GM19043 (cell line): ENCODE measurements around the gene EDC3.
A peak's percentile ranks its signal among the peaks of the same experiment; 100 is the strongest.
"Not testable (repeated sequence)": the region's sequence is repeated elsewhere in the genome, so short reads cannot be mapped to it uniquely, and the experiment has no call there.

Experiments
- ATAC-seq: cut with Tn5 transposase; IDR thresholded peaks from one replicate; pipeline ENCODE4 v1.9.1; 2021; ENCODE audit warnings: low read depth; ENCODE audit not compliant: unreplicated experiment

Gene EDC3

DNA sequence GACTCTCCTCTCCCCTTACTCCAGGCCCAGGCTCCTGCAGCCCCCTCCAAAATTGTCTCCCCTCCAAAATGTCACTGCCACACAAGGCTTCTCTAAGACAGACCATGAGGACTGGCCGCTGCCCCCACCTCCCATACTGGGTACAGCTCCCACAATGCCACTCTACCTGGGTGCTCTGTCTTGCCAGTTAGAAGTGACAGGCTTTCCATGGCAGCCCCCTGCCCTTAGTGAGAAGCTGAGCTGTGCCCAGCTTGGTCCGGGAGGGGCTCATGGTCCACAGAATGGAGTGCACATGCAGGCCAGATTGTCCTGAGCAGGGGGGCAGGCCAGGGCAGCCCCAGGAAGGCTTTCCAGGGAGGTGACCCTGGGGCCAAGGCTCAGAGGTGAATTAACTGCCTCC, 83.1 kb downstream of the EDC3 start:
- no peak for ATAC-seq

DNA sequence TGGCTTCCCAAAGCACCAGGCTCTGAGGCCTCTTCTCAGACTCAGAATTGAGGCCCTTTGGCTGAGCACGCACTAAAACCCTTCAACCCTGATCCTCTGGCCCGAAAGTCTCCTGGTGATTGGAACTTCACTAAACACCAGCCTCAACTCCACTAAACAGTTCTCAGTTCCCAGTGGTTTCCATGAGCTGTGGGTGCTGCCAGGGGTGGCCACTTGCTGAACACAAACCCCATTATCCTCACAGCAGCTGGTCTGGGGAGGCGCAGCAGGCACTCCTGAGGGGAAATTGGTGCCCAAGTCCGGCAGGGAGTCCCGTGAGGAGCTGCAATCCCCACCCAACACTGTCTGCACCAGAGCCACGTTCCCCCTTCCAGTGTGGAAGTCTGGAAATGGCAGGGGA, 84.0 kb downstream of the EDC3 start:
- ATAC-seq, result no peak

DNA sequence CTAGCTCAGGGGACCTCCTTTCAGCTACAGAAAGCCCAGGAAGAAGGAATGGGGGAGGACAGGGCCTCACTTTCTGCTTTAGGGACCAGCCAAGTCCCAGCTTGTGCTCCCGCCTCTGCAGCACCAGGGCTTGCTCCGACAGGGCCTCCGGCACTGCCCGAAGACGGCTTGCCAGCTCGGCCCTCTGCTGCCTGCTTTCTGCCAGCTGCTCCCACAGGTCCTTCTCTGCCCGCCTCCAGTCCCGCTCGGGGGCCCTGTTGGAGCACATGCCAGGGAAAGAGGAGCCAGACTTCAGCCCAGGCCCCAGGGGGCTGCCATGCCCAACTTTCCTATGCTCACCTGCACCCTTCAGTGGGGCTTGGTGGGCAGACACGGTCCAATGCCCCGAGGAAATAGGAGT, 84.5 kb downstream of the EDC3 start:
- no peak for ATAC-seq

DNA sequence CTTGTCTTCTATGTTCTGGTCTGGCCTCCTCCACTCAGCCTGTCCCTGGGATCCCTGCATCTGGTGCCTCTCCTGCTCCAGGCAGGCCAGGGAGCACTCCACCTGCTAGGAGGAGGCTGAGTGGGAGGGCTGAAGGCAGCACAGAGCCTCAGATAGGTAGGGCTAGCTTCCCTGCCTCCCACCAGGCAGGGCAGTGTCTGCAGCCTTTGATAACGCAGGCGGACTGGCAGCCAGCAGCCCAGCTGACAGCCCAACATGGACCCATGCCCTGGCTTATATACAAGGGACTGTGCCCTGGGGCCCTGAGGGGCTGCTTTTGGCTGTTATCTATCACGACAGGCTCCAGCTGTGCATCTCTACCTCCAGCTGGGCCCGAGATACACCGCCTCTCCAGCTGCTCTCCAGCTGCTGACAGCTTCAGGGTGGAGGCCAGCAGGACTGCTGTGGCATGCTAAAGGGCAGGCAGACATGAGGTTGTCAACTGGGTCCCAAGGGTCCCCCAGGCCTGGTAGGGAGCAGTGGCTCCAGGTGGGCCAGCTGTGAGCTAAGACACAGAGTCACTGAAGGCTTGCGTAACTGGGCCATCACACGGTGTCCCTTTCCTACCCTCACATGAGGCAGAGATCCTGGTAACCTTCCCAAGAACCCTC, 85.4 kb downstream of the EDC3 start:
- ATAC-seq, result no peak

DNA sequence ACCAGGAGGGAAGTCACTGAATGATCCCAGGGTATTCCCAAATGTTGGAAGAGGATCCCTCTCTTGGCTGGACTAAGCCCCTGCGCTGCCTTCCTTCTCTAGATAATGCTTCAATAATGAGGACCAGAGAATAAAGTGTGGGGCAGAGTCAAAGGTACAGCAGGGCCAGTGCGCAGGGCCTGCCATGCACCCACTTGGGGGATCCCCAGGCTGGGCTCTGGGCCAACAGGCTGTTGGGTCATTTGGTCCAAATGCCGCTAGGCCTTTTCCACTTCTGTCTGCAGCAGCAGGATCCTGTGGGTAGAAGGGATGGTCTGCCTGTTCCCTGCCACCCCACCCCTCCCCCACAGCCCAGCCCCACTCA, 85.9 kb downstream of the EDC3 start:
- ATAC-seq, result no peak

GRCh38 chr15:74608786-74609185, 87.0 kb downstream of the EDC3 start:
- ATAC-seq, result no peak

DNA sequence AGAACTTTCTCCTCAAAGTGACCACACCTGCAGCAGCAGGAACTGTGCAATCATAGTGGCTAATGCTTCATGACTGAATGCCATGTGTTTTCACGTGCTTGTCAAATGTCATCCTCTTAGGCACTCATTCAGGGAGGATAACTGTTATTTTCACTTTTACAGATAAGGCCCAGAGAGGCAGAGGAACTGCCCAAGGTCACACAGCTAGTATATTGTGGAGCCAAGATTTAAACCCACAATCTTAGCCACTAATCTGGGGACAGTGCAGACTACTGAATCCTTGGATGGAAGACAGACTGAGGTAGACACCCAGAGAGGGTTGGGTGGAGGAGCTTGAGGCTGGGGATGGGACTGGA, 90.1 kb downstream of the EDC3 start:
- no peak for ATAC-seq

GRCh38 chr15:74604983-74605794, 90.6 kb downstream of the EDC3 start:
- ATAC-seq, result no peak

DNA sequence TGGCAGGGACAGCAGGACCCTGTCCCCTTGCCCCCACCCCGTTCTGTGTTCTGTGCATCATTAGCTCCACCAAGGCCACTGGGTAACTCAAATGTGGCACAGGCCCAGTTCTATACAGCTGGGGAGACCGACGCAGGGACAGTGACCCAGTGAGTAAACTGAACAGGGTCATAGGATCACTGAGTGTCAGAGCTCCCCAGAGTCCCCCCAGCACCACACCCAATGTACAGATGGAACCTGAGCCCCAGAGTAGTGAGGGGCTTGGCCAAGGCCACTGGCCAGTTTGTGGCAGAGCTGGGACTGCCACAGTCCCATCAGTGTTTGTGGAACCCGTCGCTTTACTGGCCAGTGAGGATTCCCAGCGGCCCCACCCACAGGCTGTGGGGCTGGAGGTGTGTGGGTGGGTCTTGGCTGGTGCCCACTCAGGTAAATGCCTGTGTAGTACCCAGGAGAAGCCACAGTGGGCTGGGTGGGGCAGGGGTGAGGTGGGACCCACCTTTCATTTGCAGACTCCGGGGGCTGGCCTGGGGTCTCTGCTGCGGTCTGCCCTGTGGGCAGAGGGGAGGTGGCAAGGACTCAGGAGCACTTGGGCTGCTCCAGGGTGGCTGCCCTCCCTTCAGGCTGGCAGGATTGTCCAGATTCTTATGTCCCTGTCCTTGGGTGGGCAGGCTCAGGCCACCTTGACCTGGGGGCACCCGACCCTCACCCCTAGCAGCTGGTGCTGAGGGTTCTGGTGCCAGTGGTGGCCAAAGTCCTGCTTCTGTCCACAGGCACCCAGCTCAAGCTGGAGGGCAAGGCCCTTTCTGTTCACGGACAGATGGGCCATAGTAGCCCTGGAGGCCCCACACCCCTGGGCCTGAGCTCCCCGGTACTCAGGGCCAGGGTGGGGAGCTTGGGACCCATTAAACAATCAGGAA, 91.8 kb downstream of the EDC3 start:
- ATAC-seq, result no peak

DNA sequence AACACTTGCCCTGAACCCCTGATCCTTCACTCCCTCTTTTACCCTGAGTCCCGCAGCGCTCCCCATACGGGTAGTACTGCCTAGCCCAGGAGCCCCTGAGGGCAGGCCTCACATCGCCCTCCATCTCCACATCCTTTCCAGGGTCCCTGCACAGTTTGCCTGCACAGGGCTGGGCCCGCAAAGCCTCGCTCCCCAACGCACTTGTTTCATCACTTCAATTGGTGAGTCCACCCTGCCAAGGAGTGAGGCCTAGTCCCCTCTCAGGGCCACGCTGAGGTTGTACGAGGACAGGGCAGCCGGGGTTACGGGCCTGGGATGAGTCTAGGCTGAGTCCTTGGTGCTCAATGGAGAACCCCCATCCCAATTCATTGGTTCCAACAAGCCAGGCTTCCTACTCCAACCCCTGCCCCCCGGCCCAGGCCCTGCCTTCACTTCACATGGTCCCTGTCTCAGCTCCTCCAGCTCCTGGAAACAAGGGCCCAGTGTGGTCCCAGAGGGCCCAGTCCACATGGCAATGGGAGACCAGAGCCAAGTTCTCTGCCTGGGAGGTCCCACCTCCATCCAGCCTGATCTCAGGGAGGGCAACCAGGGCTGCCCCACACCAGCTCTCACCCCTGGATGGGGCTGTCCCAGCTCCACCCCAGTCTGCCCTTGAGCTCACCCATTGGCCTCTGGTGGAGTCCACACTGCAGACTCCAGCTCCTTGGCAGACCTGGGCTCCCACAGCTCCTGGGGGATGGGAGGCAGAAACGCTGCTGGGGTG, 92.6 kb downstream of the EDC3 start:
- no peak for ATAC-seq

DNA sequence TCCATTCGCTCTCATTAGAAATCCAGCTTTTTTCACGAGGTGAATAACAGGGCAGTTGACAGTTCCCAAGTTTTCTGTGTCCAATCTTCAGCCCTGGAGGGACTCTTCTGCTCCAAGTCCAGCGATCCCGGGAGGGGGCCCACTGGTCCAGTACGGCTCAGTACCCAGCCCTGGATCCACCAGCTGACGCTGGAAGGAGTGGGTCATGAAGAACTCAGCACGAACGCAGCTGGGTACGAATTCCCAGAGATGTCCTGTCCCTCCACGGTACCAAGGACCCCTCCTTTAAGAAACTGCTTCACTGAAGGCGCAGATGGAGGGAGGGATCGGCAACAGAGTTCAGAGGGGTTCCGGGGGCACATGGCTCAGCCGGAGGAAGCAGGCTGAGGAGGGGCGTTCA, 96.7 kb downstream of the EDC3 start:
- ATAC-seq, result no peak

DNA sequence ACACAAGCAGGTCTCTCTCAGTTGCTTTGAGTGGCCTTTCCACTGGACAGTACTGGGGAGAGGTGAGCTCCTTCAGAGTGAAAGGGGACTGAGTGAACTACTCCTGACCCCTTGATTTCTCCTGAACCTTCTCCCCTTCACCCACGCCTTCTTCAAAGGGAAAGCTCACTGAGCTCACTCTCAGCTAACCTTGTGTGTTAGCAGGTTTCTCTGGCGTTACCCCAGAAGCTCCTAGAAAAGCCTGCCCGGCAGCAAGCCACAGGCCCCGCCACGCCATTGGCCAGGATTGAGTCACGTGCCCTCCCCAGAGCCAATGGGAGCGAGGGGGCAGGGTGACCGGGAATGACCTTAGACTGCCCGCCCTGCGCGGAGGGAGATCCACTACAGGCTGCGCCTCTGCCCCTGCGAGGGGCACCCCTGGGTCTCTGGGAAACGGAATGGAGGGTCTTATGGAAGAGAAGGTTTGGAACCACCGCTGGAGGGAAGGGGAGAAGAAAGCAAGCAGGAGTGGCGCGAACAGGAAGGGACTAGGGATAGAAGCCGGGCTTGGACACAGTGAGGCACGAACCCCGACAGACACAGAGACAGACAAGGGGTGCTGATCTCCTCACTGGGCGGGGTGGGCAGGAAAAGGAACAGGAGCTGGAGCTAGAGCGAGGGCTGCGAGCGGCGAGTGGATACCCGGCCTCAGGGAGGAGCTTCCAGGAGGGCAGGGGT, 97.5 kb downstream of the EDC3 start:
- peak; percentile 87 for ATAC-seq

DNA sequence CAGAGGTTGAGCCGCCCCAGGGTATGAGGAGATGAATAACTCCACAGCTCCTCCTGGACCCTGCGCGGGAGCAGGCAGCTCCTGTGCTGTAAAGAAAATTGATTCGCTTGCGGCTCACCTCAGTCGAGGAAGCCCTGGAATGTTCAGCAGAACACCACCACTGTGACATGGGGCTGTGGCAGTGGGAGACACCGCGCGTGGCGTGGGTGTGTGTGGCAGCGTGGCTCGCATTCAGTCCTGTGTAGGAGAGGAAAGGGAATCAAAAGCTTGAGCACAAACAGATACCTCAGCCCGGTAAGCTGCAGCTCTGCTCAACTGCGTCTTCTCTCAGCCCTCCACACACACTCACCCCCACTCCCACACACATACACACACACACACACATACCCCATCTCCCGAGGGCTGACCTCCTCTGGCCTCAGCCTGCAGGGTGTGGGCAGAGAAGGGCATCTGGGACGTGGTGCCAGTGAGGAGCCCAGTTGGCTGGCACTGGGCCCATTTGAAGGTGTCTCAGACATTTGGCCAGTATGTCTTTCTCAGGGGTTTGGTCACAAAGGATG, 98.6 kb downstream of the EDC3 start:
- not testable (repeated sequence) for ATAC-seq

- not testable (repeated sequence) for ATAC-seq
Observed at GRCh38 chr15:74596736-74597135, 99.1 kb downstream of the EDC3 start.

DNA sequence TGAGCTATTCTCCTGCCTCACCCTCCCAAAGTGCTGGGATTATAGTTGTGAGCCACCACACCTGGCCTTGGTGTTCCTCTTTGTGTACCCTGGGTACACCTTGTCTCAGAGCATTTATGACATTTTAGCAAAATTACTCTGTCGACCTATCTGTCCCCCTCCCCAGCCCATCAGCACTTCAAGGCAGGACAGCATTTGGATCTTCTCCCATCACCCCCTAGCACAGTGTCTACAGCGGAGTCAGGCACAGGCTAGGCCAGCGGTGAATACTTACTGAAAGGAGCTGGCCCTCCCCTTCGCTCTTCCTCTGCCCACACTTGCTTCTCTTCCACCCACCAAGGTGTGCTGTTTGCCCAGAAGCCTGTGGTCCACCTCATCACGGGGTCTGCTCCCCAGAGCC, 100.6 kb downstream of the EDC3 start:
- no peak for ATAC-seq

GRCh38 chr15:74594455-74594854, 101.4 kb downstream of the EDC3 start:
- no peak for ATAC-seq

GRCh38 chr15:74593122-74593521, 102.7 kb downstream of the EDC3 start:
- no peak for ATAC-seq

GRCh38 chr15:74592222-74592621, 103.6 kb downstream of the EDC3 start:
- no peak for ATAC-seq

- ATAC-seq, result no peak
Observed at GRCh38 chr15:74589826-74590225, 106.0 kb downstream of the EDC3 start.

- no peak for ATAC-seq
Observed at GRCh38 chr15:74585857-74586256, 110.0 kb downstream of the EDC3 start.
